UCSD-AML1 (cell line): Measurements from ENCODE around the gene SMYD2.

Experiments
- DNase-seq: peaks from one replicate; lab custom pipeline; 2025; ENCODE audit not compliant: unreplicated experiment; lab: John Stamatoyannopoulos, UW

SMYD2 gene, protein sequence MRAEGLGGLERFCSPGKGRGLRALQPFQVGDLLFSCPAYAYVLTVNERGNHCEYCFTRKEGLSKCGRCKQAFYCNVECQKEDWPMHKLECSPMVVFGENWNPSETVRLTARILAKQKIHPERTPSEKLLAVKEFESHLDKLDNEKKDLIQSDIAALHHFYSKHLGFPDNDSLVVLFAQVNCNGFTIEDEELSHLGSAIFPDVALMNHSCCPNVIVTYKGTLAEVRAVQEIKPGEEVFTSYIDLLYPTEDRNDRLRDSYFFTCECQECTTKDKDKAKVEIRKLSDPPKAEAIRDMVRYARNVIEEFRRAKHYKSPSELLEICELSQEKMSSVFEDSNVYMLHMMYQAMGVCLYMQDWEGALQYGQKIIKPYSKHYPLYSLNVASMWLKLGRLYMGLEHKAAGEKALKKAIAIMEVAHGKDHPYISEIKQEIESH

DNA sequence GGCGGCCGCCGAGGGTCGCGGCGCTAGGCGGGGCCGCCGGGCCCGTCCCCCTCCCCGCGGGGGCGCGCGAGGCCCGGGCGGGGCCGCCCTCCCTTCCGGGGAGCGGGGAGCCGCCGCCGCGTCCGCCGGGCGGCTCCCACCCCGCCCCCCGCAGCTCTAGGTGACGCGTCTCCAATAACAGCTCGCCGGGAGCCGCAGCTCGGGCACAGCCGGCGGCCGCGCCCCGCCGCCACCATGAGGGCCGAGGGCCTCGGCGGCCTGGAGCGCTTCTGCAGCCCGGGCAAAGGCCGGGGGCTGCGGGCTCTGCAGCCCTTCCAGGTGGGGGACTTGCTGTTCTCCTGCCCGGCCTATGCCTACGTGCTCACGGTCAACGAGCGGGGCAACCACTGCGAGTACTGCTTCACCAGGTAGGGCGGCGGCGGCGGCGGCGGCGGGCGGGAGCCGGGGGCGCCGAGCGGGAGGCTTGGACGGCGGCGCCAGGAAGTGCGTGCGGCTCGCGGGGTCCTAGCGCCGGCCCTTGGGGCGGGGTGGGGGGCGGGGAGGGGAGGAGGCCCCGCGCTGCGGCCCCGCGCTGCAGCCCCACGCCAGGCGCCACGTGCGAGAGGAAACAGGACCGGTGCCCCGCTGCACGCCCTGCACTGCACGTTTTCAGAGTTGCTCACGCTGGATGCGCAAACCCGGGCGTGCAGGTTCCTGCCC is at the start of gene SMYD2:
TSS of gene SMYD2 (plus strand) at position 139 of the 699 bp plus-strand sequence. CDS start at position 235, 96 bp downstream.
- DNase-seq, result peak; percentile 80

DNA sequence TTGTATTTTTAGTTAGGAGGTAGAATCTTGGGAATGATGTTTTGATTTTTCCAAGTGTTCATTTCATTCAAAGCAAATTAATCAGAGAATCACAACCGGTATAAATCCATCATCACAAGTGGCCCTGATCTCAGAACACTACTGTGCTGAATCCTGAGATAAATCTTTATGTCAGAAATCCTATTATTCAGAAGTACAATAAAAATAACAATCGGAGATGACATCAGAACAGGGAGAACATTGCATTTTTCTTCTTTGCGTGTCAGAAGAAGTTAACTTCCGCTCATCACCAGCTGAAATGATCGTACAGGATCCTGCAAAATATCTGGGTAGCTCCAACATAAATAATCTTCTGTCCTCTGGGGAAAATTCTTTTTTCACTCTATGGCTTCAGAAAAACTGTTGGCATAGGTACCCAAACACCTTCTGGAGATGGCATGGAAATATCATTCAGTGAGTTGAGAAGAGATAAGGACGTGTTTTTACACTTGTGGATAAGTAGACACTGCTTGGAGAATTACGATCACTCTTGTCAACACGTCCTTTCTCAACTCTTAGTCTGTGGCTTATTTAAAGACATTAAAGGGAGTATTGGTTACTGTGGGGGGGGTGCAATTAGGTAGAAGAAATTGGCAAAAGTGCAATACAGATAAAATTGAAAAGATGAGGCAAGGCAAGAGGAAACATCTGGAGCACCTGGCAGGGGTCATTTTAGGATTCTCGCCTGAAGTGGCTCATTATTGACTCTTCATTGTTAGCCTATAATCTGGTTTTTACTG is 46.9 kb upstream of the SMYD2 start:
- no peak for DNase-seq

DNA sequence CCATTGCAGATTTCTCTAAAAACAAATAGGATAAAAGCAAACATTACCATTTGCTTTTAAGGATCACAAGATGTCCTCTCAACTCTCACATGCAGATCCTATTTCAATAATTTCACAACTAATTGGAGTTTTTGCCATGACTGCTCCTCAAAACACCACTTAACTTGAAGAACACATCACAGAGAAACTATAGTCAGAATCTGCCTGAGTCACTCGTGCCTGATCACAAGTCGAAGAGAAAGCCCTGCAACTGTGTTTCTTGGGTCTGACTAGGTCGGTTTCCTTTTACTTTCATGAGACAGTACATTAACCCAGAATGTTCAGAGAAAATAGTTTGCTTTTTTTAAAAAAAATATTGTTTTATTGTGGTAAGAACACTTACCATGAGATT is 46.3 kb upstream of the SMYD2 start:
- DNase-seq, result no peak

DNA sequence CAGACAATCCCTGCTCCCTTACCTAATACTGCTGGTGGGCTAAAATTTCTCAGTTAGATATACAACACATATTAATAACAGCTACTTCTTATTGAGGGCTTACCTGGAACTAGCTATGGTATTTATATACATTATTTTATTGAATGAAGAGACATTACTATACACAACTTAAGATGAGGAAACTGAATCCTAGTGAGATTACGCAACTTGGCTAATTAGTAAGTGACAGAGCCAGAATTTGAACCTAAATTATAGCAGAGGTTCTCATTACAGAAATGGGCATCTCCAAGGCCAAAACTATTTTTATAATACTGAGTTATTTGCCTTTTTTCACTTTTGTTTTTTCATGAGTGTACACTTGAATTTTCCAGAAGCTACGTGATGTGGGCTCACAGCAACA is 44.5 kb upstream of the SMYD2 start:
- DNase-seq, result no peak

DNA sequence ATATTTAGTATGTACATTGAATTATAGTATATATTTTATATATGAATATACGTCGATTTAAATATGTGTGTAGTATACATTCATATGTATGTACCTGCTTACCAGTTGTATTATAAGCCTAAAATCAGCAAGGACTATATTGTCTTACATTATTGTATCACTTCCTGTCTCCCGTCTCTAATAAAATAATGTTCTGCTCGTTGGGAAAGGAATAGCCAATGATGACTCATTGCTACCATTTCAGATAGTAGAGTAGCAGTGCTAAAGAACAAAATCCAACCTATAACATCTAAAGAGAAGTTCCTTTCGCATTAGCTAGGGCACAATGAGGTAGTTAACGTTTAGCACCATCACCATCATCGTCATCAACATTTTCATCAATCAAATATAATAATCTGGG is 39.9 kb upstream of the SMYD2 start:
- no peak for DNase-seq

DNA sequence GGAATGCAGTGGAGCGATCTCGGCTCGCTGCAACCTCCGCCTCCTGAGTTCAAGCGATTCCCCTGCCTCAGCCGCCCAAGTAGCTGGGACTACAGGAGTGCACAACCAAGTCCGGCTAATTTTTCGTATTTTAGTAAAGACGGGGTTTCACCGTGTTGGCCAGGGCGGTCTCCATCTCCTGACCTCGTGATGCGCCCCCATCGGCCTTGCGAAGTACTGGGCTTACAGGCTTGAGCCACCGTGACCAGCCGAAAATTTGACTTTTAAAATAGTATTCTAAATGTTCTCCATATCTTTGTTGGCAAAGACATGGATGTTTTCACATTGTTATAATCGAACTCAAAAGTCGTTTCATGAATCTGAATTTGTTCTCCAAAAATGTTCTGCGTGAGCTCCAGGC is 36.7 kb upstream of the SMYD2 start:
- no peak for DNase-seq

DNA sequence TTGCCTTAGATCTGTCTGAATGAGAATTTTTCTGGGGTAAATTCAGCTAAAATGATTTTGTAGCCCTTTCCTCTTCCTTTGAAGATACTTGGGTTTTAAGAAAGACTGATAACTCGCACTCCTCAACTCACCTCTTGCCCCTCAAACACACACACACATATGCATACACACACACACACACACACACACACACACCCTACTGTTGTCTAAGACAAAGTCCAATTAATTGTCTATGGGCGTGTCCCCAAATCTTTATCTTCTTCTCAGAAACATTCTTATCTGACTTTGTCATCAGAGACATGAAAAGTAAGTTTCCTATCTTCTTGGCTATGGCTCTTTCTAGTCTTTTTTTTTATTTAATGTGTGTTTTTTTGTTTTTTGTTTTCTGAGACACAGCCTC is 36.1 kb upstream of the SMYD2 start:
- no peak for DNase-seq

DNA sequence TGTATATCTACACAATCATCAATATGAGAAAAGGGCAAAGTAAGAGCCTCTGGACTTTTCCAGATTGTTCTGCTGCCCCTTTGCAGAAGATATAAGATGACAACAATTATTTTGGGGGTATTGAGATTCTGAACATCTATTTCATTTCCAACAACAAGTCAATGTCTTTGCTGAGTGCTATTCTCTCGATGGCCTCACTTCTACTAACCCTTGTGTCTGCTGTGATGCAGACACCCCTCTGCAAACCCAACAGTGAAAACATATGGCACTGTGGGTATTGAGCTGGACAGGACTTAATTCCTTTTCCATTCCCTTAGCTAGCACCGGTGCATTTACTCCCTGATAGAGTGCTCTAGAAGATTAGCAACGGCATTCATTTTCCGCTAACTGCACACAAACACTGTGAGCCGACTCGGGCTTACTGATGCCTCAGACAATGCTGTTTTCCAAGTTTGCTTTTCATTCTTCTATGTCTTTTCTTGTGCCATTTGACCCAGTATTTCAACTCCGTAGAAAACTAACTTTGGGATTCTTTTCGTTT is 33.4 kb upstream of the SMYD2 start:
- DNase-seq, result no peak

DNA sequence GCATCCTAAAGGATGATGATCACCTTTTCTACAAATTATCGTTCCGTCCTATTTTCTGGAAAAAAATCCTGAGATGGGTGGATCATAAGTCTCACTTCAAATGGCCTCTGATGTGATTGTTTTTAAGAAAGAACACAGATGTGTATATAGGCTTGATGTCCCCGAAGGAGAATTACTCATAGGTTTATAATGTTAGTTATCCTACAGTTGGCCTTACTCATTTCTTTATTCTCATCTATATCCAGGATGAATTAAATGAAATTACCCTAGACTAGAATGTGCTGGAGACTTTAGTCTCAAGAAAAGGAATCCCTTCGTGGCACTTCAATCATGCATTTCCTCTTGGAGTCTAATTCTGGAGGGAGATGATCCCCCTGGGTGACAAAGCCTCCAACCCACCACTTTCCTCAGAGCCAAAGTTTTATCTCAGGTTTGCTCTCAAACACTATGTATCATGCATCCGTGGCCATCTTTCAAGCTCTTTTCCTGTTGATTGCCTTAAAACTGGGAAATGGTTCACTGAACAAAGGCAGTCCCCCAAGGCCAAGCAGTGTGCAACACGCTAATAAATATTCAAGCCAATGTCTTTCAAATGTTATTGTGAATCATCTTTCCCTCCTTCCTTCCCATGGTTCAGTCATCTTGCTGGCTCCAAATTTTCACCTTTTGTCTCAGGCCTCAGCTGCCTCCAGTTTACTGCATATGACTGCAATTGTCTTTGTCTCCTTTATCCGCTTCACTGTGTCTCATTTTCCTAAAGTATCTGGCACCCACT is 32.5 kb upstream of the SMYD2 start:
- DNase-seq, result no peak

DNA sequence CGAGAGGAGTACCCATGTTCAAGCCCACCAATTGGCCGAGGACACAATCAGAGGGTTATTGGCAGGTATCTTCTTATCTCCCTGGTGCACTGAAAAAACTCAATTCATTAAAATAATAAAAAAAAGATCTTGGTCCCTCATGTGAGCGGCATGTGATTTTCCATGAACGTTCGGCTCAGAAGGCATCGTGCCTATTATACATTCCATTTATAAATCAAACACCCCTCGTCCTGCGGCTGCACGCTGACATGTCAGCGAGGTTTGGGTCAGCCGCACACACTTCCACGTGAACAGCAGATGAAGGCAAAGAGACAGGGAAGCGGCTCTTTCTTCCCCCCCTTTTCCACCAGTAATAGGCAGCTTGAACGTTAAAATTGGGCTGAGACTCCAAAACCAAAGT is 31.3 kb upstream of the SMYD2 start:
- DNase-seq, result no peak

DNA sequence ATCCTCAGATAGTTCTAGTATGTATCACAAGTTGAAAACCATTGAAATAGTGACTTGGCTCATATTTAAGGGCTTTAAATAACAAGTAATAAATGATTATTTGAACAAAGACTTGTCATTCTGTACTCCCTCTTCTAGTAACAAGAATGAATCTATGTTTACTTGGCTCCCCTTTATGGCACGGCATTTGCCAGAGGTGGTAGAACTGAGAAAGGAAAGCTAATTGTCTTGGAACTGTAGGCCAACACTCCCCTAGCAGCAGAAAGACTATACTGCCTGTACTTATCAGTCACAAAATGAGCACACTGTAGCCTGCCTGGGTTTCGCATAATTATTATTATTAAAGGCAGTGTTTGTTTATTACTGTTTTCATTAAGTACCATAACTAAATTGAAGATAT is 29.6 kb upstream of the SMYD2 start:
- no peak for DNase-seq

DNA sequence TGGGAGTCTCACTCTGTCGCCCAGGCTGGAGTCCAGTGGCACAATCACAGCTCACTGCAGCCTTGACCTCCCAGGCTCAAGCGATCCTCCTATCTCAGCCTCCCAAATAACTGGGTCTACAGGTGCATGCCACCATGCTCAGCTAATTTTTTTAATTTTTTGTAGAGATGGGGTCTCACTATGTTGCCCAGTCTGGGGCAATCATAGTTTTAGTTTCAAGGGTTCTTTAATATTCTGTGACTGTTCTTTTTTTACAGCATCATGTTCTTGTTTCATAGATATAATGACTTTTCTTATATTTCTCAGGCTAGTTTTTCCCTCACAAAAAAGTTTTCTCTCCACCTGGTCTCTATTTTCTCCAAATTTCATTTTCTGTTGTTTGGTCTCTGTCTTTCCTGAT is 25.4 kb upstream of the SMYD2 start:
- no peak for DNase-seq

DNA sequence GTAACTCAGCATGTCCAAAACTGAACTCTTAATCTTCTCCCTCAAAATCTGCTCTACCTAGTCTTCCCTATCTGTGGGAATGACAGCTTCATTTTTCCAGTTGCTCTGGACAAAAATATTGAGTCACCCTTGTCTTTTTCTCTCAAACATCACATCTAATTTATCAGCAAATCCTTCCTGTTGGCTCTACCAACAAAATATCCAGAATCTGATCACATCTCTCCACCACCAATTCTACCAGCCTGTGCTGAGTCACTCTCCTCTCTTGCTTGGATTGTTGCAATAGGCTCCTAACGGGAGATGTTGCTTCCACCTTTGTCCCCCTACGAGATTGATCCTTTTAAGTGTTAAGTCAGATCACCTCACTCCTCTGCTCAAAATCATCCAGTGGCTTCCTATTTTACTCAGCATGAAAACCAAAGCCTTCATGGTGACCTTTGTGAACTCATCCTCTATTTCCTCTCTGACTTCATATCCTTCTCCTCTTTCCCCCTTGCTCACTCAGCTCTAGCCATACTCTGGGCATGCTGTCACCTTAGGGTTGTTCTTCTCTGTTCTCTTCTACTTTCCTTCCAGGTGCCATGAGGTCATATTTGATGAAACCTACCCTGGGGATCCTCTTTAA is 21.5 kb upstream of the SMYD2 start:
- DNase-seq, result no peak

DNA sequence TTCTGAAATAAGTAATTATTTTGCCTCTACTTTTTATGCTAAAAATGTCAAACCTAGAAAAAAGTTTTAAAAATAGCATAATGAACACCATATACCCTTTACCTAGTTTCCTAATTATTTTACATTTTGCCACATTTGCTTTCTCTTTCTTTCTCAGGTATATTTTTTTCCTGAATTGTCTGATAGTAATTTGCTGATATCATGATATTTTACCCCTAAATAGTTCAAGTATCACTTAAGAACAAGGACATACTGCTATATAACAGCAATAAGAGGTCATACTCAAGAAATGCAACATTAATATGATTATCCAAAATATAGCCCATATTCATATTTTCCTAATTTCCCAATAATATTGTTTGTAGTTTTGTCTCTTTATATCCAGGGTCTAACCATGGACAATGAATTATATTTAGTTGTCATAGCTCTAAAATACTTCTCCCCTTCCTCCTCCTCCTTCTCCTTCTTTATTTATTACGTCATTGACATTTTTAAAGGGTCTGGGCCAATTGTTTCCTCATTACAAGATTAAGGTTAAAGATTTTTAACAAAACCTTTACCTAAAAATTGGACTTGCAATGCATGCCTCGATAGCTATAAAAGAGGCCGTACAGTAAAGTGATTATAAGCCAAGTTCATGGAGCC is 20.3 kb upstream of the SMYD2 start:
- no peak for DNase-seq

DNA sequence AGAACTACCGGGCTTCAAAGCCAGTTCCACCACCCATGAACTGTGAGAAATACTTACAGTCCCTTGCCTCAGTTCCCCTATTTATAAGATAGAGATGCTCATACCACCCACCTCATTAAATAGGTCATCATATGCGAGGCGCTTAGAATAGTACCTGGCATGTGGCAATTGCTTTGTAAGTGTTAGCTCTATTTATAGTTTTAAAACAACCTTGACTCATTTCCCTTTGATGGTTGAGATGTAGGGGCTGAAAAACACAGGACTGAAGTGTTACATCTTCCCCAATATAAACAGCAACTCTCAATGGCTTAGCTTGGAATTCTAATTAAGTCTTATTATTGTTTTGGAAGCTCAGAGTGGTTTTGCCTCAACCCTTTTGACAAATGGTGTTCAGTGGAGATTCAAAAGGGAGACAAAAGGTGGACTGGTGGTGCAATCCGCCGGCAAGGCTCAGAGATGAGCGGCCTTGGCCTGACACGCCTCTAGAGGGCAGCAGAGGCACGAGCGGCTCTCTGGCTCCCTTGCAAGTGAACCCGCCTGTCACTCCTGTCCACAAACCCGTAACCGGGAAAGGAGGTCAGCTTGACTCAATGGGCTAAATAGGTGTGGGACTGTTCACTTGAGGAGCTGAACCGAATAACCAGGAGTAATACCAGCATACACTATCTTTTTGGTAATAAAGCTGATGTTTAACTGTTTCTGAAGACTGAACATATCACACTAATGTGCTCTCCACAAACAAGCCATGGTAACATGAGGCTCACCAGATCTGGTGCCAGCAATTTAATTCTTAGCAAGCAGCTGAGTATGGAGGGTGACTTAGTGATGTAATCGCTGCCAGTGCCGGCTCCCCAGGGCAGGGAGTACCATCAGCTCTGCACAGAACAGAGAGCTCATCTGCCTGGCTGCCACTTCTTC is 19.5 kb upstream of the SMYD2 start:
- DNase-seq, result peak; percentile 75

DNA sequence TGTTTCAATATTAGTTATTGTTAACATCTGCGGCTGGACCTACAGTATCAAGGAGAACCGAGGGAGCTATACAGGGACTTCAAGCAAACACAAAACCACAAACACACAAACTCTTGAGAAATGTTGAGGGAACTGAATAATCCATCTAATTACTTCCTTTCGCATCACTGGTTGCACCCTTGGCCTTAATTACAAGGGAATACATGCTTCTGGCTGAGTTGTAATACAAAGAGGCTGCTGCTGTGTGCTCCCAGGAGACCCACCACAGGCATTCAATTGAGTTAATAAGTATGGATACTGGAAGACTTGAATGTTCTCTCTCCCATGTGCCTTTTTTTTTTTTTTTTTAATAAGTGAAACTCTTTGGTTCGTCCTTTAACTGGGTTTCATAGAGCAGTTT is 16.8 kb upstream of the SMYD2 start:
- DNase-seq, result no peak

DNA sequence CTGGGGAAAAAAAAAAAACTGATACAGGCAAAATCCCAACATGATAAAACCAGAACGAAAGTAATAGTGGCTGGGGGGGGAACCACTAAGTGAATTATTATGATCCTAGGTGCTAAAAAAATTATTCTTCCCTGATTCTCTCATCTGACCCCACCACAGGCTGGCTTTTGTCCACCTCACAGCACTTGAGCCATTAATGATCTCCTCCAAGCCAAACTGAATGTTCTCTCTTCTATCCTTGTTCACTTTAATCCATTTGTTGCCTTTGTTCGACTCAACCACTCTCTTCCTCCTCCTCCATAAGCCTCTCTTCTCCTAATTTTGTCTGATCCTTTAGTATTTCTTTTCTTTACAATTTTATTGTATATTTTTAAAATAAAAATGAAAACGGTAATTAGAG is 16.0 kb upstream of the SMYD2 start:
- DNase-seq, result no peak

DNA sequence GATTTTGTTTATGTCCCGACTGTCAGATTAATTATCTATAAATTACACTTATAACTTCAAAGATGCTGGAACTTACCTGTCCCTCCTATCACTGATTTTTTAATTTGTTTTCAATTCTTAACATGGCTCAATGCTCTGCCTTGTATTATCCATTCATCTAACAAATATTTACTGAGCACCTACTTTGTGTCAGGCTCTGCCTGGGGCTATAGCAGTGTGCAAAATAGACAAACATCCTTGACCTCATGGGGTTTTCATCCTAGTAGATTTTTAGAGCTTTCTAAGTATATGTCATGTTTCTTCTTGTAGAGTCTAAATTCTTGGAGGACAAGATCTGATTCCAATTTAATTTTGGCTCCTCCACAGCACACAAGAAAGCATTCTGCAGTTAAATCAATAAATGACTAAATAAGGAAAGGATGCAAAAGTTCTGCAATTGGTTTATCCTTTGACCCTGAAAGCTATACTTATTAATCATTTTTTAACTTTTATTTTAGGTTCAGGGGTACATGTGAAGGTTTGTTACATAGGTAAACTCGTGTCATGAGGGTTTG is 10.8 kb upstream of the SMYD2 start:
- DNase-seq, result no peak
